ENCODE results near the gene MED12L.

MED12L gene

DNA sequence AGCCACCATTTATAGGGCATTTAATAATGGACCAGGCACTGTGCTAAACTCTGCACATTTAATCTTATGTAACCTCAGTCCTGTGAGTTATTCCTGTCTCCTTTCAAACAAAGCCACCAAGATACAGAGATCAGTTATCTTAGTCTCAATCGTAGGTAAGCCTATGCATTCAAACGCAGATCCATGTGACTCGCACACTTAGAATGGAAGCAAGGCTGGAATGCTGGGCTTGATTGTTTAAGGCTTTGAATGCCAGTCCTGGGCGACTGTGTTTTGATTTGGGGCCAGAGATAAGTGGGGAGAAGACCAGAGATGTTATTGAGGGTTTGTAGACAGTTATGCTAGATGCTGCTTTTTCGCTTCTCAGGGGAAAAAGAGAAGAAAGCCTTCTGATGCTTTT is 22.2 kb downstream of the MED12L start:
- TF ChIP-seq, protein P1, sequence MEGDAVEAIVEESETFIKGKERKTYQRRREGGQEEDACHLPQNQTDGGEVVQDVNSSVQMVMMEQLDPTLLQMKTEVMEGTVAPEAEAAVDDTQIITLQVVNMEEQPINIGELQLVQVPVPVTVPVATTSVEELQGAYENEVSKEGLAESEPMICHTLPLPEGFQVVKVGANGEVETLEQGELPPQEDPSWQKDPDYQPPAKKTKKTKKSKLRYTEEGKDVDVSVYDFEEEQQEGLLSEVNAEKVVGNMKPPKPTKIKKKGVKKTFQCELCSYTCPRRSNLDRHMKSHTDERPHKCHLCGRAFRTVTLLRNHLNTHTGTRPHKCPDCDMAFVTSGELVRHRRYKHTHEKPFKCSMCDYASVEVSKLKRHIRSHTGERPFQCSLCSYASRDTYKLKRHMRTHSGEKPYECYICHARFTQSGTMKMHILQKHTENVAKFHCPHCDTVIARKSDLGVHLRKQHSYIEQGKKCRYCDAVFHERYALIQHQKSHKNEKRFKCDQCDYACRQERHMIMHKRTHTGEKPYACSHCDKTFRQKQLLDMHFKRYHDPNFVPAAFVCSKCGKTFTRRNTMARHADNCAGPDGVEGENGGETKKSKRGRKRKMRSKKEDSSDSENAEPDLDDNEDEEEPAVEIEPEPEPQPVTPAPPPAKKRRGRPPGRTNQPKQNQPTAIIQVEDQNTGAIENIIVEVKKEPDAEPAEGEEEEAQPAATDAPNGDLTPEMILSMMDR (IDR thresholded peaks at IDR 0.05; ENCODE audit: low read depth, low read length), result no peak
- no peak overlapping the region for H3K4me3 ChIP-seq (ENCODE audit: low read depth, low read length)

DNA sequence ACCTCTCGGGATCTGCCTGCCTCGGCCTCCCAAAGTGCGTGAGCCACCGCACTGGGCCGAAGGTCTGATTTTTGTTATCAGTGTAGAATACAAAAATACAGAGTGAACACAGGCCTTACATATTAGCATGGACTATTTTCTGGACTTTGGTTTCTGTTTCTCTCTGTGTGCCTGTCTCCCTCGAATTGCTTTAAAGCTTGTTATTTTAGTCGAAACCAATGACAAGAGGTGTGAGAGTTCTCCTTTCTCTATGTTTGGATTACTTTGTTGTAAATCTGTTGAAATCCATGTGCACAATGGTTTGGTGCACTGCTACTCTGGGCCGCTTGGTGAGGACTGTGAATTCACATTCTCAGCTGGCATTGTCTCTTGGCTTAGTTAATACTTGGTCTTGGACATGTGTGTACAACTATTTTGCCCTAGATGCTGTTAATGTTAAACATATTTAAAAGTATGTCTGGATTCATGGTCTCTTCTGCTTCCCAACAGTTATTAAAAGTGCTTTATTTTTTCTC is 23.9 kb downstream of the MED12L start:
- TF ChIP-seq, protein P1 (IDR thresholded peaks at IDR 0.05; ENCODE audit: low read depth, low read length), result no peak

DNA sequence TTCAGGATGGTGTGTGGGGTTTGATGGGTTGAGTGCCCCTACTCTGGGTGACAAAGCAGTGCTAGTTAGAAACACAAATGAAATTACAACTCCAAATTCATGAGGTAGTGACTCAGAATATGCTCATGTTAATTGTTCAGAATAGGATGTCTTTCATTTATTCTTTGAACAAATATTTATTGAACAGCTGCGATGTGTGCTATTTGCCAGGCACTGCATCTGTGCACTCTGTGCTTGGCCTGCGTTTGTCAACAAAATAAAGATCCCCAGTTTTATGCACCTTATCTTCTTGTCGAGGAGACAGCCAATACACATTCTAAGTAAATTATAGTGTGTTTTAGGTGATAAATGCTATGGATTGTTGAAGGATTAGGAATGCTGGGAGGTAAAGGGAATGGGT is 27.3 kb downstream of the MED12L start:
- no peak overlapping the region for H3K4me3 ChIP-seq (ENCODE audit: low read depth, low read length)

More for the DNA sequence above, 23.9 kb downstream of the MED12L start:
- H3K4me3 ChIP-seq (ENCODE audit: low read depth, low read length), result no peak overlapping the region

DNA sequence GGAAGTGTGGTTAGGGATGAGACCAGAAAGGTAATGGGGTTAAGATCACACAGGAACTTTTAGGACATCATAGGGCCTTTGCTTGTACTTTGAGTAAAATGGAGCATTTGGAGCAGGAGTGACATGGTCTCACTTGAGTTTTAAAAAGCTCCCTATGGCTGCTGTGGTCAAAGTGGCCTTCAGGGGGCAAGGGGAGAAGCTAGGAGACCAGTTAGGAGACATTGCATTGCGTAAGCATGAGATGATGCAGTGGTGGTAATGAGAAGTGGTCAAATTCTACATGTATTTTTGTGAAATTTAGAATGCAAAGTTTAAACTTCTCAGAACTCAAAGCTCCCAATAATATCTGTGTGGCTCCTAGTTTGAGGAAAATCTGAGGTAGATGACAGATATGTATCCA is 27.9 kb downstream of the MED12L start:
- no peak overlapping the region for H3K4me3 ChIP-seq (ENCODE audit: low read depth, low read length)
- TF ChIP-seq, protein P1 (IDR thresholded peaks at IDR 0.05; ENCODE audit: low read depth, low read length), result no peak

More for the DNA sequence above, 27.3 kb downstream of the MED12L start:
- TF ChIP-seq, protein P1 (IDR thresholded peaks at IDR 0.05; ENCODE audit: low read depth, low read length), result no peak

DNA sequence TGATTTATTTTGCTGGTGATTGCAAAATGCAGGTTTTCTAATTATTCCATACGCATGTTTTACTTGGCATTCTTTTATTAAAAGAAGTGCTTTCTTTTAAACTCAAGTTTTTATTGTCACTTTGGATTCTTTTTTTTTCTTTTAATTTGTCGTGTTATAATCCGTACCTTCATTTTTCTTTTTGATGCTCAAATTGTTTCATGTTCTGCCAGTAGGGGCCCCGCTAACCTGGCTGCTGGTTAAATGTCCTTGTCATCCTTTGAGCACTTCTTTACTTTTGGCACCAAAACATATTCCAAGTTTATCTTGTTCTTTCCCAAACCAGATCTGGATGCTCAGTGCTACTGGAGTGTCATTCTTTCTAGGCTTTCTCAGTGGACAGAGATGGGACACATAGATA is 31.6 kb downstream of the MED12L start:
- no peak overlapping the region for H3K4me3 ChIP-seq (ENCODE audit: low read depth, low read length)
- TF ChIP-seq, protein P1 (IDR thresholded peaks at IDR 0.05; ENCODE audit: low read depth, low read length), result no peak

DNA sequence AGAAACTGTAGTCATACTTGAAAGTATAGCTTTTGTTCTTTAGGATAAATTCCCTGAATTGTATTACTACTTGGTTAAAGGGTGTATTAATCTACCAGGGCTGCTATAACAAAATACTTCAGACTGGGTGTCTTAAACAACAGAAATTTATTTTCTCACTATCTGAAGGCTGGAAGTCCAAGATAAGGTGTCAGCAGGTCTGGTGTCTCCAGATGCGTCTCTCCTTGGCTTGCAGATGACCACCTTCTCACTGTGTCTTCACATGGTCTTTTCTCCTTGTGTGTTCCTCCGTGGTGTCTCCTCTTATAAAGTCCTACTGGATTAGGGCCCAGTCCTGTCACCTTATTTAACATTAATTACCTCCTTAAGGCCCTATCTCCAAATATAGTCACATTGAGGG is 33.7 kb downstream of the MED12L start:
- H3K4me3 ChIP-seq (ENCODE audit: low read depth, low read length), result no peak overlapping the region
- TF ChIP-seq, protein P1 (IDR thresholded peaks at IDR 0.05; ENCODE audit: low read depth, low read length), result no peak

DNA sequence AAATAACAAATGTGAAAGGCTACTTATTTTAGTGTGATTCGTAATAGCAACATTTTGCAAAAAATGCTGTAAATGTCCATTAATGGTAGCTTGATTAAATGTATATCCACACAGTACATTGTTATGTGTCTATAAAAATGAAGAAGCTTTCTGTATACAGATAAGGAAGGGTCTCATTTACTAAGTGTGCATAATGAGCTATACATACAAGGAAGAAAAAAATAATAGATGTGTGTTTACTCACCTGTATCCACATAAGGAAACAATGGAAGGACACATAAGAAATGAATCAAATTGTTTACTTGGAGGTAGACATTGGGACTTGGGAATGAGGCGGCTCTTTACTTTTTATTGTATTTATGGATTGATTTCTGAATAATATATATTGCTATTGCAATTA is 34.9 kb downstream of the MED12L start:
- TF ChIP-seq, protein P1 (IDR thresholded peaks at IDR 0.05; ENCODE audit: low read depth, low read length), result no peak

More for the DNA sequence above, 34.9 kb downstream of the MED12L start:
- H3K4me3 ChIP-seq (ENCODE audit: low read depth, low read length), result no peak overlapping the region
